Thymus (tissue), 14 donors: ENCODE measurements around the gene NAGLU. TPM values are rescaled to one million over a fixed set of nuclear protein-coding genes. Genes with fewer than 3 reads are reported as not detected.

Experiments
- DNase-seq, 9 donors: peaks; one replicate each; pipeline ENCODE4 v3.0.0-alpha.2; 2013; ENCODE audit warnings: low spot score in 9 of 9, low read depth in 6 of 9, missing footprints in 1 of 9
- H3K27ac ChIP-seq, 2 donors: one replicate each; pipeline ENCODE4 v1.5.1; 2013; ENCODE audit warnings: control low read depth in 1 of 2, low read depth in 1 of 2, low read length in 1 of 2, mild to moderate bottlenecking in 1 of 2, moderate library complexity in 1 of 2
- H3K27me3 ChIP-seq, 2 donors: one replicate each; pipeline ENCODE4 v1.5.1; 2013; ENCODE audit warnings: low read length in 1 of 2; ENCODE audit not compliant: control insufficient read depth in 2 of 2, insufficient read depth in 1 of 2
- H3K36me3 ChIP-seq, 2 donors: one replicate each; pipeline ENCODE4 v1.5.1; 2013; ENCODE audit warnings: low read length in 1 of 2, mild to moderate bottlenecking in 1 of 2, moderate library complexity in 1 of 2; ENCODE audit not compliant: control insufficient read depth in 2 of 2, insufficient read depth in 2 of 2
- H3K4me1 ChIP-seq, 2 donors: one replicate each; pipeline ENCODE4 v1.5.1; 2013; ENCODE audit warnings: low read length in 2 of 2; ENCODE audit not compliant: control insufficient read depth in 2 of 2, insufficient read depth in 2 of 2
- H3K4me3 ChIP-seq, 2 donors: one replicate each; pipeline ENCODE4 v1.5.1; 2013; ENCODE audit warnings: low read length in 2 of 2, control low read depth in 1 of 2, mild to moderate bottlenecking in 1 of 2
- H3K9me3 ChIP-seq, 2 donors: one replicate each; pipeline ENCODE4 v1.5.1; 2013; ENCODE audit warnings: low read length in 1 of 2, mild to moderate bottlenecking in 1 of 2; ENCODE audit not compliant: control insufficient read depth in 2 of 2, insufficient read depth in 1 of 2
- WGBS: extraction: QIAGEN DNeasy Blood & Tissue Kit; methylation state at CpG from one replicate; pipeline ENCODE4 v1.1.7; 2013; 5-methylcytosine and 5-hydroxymethylcytosine counted together
- long read RNA-seq, 10 donors: transcript quantifications; one replicate each; lab custom pipeline, GENCODE V29; 2026
- polyA plus RNA-seq: library from polyadenylated mRNA; stranded (reverse); fragments of 200-250 nt; gene quantifications from one replicate; pipeline ENCODE4 v1.2.3, GENCODE V29; 2013
- total RNA-seq: library from RNA; stranded (reverse); fragments of 120-200 nt; gene quantifications from one replicate; pipeline ENCODE4 v1.2.4, GENCODE V29; 2013
- donor health status: healthy.

NAGLU gene
- total RNA-seq (10.0 TPM), polyA plus RNA-seq (33.6 TPM)
- long read RNA-seq, donor 1: 0 reads
- long read RNA-seq, donor 2: 0 reads
- long read RNA-seq, donor 3, partial matches to known transcripts: 0 of 2 reads
- long read RNA-seq, donor 3, other reads (novel, unspliced or antisense): 0 of 2 reads
- long read RNA-seq, donor 4: 0 reads
- long read RNA-seq, donor 5, transcript NAGLU-201 (6 exons, 2,544 nt): major isoform, 5 of 10 reads
- long read RNA-seq, donor 5, partial matches to known transcripts: 5 of 10 reads
- long read RNA-seq, donor 5, other reads (novel, unspliced or antisense): 0 of 10 reads
- long read RNA-seq, donor 6, partial matches to known transcripts: 0 of 2 reads
- long read RNA-seq, donor 6, other reads (novel, unspliced or antisense): 0 of 2 reads
- long read RNA-seq, donor 7, partial matches to known transcripts: 0 of 2 reads
- long read RNA-seq, donor 7, other reads (novel, unspliced or antisense): 0 of 2 reads
- long read RNA-seq, donor 8: 0 reads
- long read RNA-seq, donor 9, partial matches to known transcripts: 0 of 2 reads
- long read RNA-seq, donor 9, other reads (novel, unspliced or antisense): 0 of 2 reads
- long read RNA-seq, donor 10: 0 reads

DNA sequence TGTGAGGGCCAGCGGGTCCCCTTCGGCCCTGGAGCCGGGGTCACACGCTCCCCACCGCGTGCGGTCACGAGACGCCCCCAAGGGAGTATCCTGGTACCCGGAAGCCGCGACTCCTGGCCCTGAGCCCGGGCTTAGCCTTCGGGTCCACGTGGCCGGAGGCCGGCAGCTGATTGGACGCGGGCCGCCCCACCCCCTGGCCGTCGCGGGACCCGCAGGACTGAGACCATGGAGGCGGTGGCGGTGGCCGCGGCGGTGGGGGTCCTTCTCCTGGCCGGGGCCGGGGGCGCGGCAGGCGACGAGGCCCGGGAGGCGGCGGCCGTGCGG, at the start of gene NAGLU:
TSS of gene NAGLU (plus strand) at position 194 of the 324 bp plus-strand sequence. CDS start at position 226, 32 bp downstream.
- DNase-seq: peak in 4 of 9 donors; percentile 57 to 82 (median 74)
- peak within 1 kb of the TSS; percentile 61 to 88 for H3K4me3 ChIP-seq
- peaks cover 3 to 13% of the 10 kb centered on the region in 2 donors for H3K36me3 ChIP-seq
- peak within 1 kb of the TSS; percentile 69 to 91 for H3K27ac ChIP-seq
- WGBS: under 1% methylated on average over 40 of the region's 40 CpGs
- peaks cover 0 to 4% of the 10 kb centered on the region in 2 donors for H3K9me3 ChIP-seq
- peaks cover 16 to 37% of the 10 kb centered on the region in 2 donors for H3K4me1 ChIP-seq
- no peaks in the 10 kb centered on the region for H3K27me3 ChIP-seq

DNA sequence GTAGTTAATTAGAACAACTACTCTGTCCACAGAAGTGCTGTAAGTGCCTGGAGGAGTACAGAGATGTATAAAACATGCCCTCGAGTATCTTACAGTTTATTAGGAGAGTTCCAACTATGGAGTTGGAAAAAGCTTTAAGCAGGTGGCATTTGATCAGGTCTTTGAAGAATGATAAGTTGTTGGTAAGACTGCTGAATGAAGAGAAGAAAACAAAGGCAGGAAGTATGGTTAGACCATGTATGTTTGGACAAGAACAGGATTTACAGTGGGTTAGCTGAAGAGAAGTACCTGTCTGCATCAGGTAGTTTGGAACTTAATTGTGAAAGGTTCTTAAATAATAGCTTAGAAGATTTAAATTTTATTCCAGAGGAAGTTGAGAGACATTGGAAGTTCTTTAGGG, 48.0 kb upstream of the NAGLU start:
- peaks cover 33 to 37% of the 10 kb centered on the region in 2 donors for H3K4me1 ChIP-seq
- H3K27ac ChIP-seq: peak overlapping the region in 1 of 2 donors; percentile 28
- DNase-seq: no peak
- no peak overlapping the region for H3K4me3 ChIP-seq
- H3K9me3 ChIP-seq: no peaks in the 10 kb centered on the region
- no peaks in the 10 kb centered on the region for H3K27me3 ChIP-seq
- H3K36me3 ChIP-seq: peaks cover 20 to 69% of the 10 kb centered on the region in 2 donors
- 43% methylated on average over 1 of the region's 1 CpG for WGBS

DNA sequence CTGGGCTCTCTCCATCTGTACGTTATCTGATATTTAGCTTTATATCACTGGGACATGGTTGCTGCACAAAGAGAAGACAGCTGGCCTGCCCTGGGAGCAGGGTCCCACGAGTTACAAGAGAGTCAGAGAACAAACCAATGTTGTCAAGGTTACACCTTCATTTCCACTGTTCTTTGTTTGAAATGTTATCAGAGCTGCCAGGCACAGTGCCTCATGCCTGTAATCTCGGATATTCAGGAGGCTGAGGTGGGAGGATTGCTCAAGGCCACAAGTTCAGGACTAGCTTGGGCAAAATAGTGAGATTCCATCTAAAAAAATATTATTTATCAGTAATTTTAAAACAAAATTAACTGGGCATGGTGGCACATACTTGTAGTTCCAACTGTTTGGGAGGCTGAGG, 42.7 kb upstream of the NAGLU start:
- WGBS: 55% methylated on average over 3 of the region's 3 CpGs
- H3K27me3 ChIP-seq: no peaks in the 10 kb centered on the region
- H3K27ac ChIP-seq: no peak overlapping the region
- no peaks in the 10 kb centered on the region for H3K9me3 ChIP-seq
- H3K4me3 ChIP-seq: no peak overlapping the region
- H3K36me3 ChIP-seq: peaks cover 41 to 63% of the 10 kb centered on the region in 2 donors
- H3K4me1 ChIP-seq: peaks cover 2 to 10% of the 10 kb centered on the region in 2 donors
- no peak for DNase-seq

DNA sequence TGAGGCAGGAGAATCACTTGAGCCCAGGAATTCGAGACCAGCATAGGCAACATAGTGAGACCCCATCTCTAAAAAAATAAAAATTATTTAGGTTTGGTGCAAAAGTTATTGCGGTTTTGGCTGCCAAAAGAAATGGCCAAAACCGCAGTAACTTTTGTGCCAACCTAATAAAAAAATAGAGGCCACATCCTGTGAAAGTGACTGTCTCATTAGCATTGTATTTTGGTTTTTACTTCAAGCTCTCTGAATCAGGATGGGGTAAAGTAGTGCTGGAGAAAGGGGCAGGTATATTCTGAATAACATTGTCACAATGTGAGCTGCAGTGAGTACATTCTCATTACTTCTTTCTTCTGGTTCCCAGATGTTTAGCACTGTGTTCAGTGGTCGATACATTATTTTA, 41.4 kb upstream of the NAGLU start:
- Histone ChIP-seq H3K27me3 (no peaks in the 10 kb centered on the region), H3K27ac (no peak overlapping the region), H3K36me3 (peaks cover 38 to 58% of the 10 kb centered on the region in 2 donors), H3K9me3 (no peaks in the 10 kb centered on the region), H3K4me1 (peaks cover 0 to 6% of the 10 kb centered on the region in 2 donors), H3K4me3 (no peak overlapping the region)
- DNase-seq: no peak
- WGBS: 95% methylated on average over 4 of the region's 4 CpGs

DNA sequence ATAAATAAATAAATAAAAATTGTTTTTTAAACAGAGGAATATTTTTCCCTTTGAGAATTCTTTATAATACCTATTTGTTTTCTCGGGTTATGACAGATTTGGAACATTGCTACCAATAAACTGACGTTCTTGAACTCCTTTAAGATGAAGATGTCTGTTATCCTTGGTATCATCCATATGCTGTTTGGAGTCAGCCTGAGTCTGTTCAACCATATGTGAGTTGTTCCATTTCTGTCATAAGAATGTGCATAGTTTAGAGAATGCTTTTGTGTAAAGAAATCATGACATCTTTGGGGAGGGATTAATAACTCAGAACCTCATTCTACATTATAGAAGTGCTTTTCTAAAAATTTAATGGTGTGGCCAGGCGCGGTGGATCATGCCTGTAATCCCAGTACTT, 37.2 kb upstream of the NAGLU start:
- Histone ChIP-seq H3K27me3 (no peaks in the 10 kb centered on the region), H3K4me3 (no peak overlapping the region), H3K9me3 (no peaks in the 10 kb centered on the region), H3K4me1 (no peaks in the 10 kb centered on the region), H3K36me3 (peaks cover 41 to 67% of the 10 kb centered on the region in 2 donors), H3K27ac (no peak overlapping the region)
- 98% methylated on average over 4 of the region's 4 CpGs for WGBS
- DNase-seq: no peak

DNA sequence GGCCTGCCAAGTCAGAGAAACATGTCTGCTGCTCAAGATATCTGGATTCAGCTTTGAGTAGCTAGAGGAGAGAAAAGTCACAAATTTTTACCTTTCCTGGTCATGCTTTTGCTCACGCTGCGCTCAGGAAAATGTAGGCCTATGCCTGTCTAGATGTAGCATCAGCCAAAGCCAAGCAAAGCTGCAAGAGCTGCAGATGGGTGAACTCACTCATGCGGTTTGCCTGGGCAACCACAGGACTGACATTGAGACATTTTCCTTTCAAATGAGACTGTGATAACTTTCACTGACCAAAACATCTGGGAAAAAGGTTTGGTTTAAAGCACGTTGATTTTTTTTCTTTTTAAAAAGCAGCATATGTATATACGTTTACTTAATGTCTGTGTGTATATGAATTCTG, 34.0 kb upstream of the NAGLU start:
- peaks cover 0 to 4% of the 10 kb centered on the region in 2 donors for H3K4me1 ChIP-seq
- no peak overlapping the region for H3K4me3 ChIP-seq
- WGBS: 95% methylated on average over 5 of the region's 5 CpGs
- H3K27ac ChIP-seq: no peak overlapping the region
- H3K36me3 ChIP-seq: peaks cover 29 to 54% of the 10 kb centered on the region in 2 donors
- DNase-seq: no peak
- H3K27me3 ChIP-seq: no peaks in the 10 kb centered on the region
- H3K9me3 ChIP-seq: no peaks in the 10 kb centered on the region

DNA sequence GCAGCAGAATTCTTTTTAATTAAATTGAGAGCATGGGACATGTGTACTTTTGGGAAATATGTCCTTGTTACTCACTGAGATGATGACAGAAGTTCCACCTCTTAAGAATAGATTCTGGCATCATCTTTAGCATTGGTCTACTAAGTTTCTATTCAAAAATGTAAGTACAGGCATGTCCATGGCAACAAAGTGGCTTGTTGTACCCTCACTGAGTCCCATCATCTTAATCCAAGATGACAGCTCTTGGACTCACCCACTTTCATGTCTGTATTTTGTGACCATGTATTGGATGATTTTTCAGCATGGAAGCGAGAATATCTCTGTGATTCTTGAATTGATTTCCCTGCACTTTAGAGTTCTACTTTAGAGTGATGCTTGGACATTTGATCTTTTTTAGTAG, 33.1 kb upstream of the NAGLU start:
- no peaks in the 10 kb centered on the region for H3K27me3 ChIP-seq
- no peaks in the 10 kb centered on the region for H3K9me3 ChIP-seq
- no peak overlapping the region for H3K27ac ChIP-seq
- peaks cover 0 to 11% of the 10 kb centered on the region in 2 donors for H3K4me1 ChIP-seq
- 99% methylated on average over 1 of the region's 1 CpG for WGBS
- peaks cover 25 to 61% of the 10 kb centered on the region in 2 donors for H3K36me3 ChIP-seq
- no peak for DNase-seq
- no peak overlapping the region for H3K4me3 ChIP-seq

DNA sequence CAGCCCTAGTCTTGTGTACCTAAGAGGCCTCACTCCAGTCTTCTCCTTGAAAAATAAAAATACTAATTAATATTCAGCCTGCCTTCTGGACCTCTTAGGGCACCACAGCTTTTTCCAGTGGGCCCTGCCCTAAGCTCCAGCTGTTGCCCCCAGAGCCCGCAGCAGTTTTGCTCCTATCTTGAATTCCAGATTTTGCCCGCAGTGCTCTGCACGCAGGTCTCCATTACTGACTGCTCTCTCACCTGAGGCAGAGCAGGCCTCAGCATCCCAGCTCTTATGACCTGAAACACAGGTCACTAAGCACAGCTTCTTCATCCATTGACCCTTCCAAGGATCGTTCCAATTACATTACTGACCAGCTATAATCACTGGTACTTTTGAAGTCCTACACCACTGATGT, 28.4 kb upstream of the NAGLU start:
- no peak overlapping the region for H3K4me3 ChIP-seq
- no peaks in the 10 kb centered on the region for H3K9me3 ChIP-seq
- H3K27me3 ChIP-seq: no peaks in the 10 kb centered on the region
- H3K36me3 ChIP-seq: peaks cover 23 to 48% of the 10 kb centered on the region in 2 donors
- 96% methylated on average over 4 of the region's 4 CpGs for WGBS
- no peak for DNase-seq
- peaks cover 0 to 28% of the 10 kb centered on the region in 2 donors for H3K4me1 ChIP-seq
- no peak overlapping the region for H3K27ac ChIP-seq

DNA sequence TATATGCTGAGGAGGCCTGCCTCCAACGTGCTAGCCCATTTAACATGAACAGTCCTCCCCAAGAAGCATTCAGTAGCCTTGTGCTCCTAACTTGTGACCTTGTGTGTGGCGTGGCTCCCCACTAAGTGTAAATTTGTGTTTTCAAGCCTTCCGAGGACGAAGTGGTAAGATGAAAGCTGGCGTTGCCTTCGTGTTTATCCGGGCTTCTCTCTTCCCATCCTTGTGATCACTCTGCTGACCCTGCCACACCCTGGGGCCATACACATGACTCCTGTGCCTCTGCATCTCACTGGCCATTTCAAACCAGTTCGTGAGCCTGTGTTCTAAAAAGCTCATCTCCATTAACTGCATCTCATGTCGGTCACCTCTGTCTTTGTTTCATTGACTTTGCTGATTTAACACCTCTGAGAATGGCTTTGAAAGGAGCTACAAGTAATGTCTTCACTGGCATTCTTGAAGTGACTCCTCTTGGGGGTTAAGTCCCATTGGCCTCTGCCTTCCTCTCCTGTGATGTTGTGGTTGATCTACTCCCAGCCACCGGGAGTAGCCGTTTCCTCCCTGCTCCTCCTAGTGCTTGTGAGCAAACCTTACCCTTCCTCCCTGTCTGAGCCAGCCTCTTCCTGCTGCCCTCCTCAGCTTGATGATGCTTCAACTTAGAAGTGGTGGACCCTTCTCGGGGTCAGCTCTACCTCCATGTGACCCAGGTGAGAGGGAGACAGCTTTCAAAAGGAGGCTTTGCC, 27.4 kb upstream of the NAGLU start:
- H3K4me1 ChIP-seq: peaks cover 0 to 29% of the 10 kb centered on the region in 2 donors
- no peaks in the 10 kb centered on the region for H3K27me3 ChIP-seq
- H3K9me3 ChIP-seq: no peaks in the 10 kb centered on the region
- no peak overlapping the region for H3K4me3 ChIP-seq
- H3K36me3 ChIP-seq: peaks cover 25 to 41% of the 10 kb centered on the region in 2 donors
- DNase-seq: no peak
- 74% methylated on average over 12 of the region's 12 CpGs for WGBS
- no peak overlapping the region for H3K27ac ChIP-seq
